Hematopoietic multipotent progenitor cell treated with erythropoietin and hydrocortisone succinate and interleukin-3 and kit ligand, for 6 days (in vitro differentiated cells): ENCODE results near the gene PDE6B.
"Not testable (repeated sequence)": the region's sequence is repeated elsewhere in the genome, so short reads cannot be mapped to it uniquely, and the experiment has no call there.

Source experiments
- DNase-seq: peaks from one replicate; pipeline ENCODE4 v3.0.0-alpha.2; 2015

The PDE6B gene

GRCh38 chr4:687048-687970, 61.9 kb downstream of the PDE6B start:
- DNase-seq: peak; percentile 13

- peak; percentile 7 for DNase-seq
These were observed 62.8 kb downstream of the PDE6B start for GRCh38 chr4:687971-688853.

- DNase-seq: peak; percentile 28
These were observed 63.7 kb downstream of the PDE6B start, which contains the start of gene SLC49A3 for GRCh38 chr4:688854-689681. TSS of gene SLC49A3 (minus strand) at chr4:689151. CDS start at chr4:689127, 24 bp downstream.

GRCh38 chr4:689723-690122, 64.3 kb downstream of the PDE6B start:
- peak; percentile 0 for DNase-seq

- peak; percentile 20 for DNase-seq
These were observed 67.6 kb downstream of the PDE6B start for GRCh38 chr4:692771-693554.

GRCh38 chr4:694341-694940, 69.1 kb downstream of the PDE6B start:
- not testable (repeated sequence) for DNase-seq

- DNase-seq: no peak
These were observed 74.6 kb downstream of the PDE6B start for GRCh38 chr4:699816-700580.

- no peak for DNase-seq
These were observed 75.4 kb downstream of the PDE6B start for GRCh38 chr4:700587-701264.

- DNase-seq: peak; percentile 58
These were observed 77.3 kb downstream of the PDE6B start for GRCh38 chr4:702618-703048.

- DNase-seq: no peak
These were observed 78.2 kb downstream of the PDE6B start for GRCh38 chr4:703336-704197.

- no peak for DNase-seq
These were observed 79.0 kb downstream of the PDE6B start for GRCh38 chr4:704198-704891.

GRCh38 chr4:704971-705277, 79.6 kb downstream of the PDE6B start:
- no peak for DNase-seq

- DNase-seq: peak; percentile 97
These were observed 80.1 kb downstream of the PDE6B start, which contains the start of gene PCGF3 for GRCh38 chr4:705278-706082. TSS of gene PCGF3 (plus strand) at chr4:705832. CDS start at chr4:733681, 27,849 bp downstream.

- not testable (repeated sequence) for DNase-seq
These were observed 80.8 kb downstream of the PDE6B start for GRCh38 chr4:706083-706633.

- no peak for DNase-seq
These were observed 81.6 kb downstream of the PDE6B start for GRCh38 chr4:706834-707598.

GRCh38 chr4:707929-708630, 82.7 kb downstream of the PDE6B start:
- no peak for DNase-seq
